Measurements from ENCODE around the gene ATP5PB. TPM values are rescaled to one million over a fixed set of nuclear protein-coding genes. Genes with fewer than 3 reads are reported as not detected.

The ATP5PB gene
- polyA plus RNA-seq, 1 donor from 2014 or later, result 597 TPM

DNA sequence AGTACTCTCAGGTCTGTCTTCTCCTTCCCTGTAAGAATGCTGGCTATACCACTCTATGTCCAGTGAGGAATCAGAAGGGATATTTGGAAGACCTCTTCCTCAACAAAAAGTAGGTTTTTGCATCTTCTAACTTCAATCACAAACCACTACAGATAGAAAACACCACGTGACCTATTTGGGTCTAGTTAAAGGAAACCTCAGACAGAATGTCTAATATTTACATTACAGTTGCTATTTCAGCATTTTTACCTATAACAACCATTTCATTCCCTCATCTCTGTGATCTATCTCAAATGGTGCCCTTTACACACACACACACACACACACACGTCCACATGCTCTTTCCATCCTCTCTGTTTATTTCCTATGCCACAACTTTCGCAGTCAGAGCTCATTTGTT, 62.1 kb downstream of the ATP5PB start:
- Histone ChIP-seq H2AFZ (ENCODE audit: low read depth, low read length) (no peak overlapping the region), H3K9me2 (ENCODE audit: insufficient read depth, low read length) (no peaks in the 10 kb centered on the region), H4K20me1 (ENCODE audit: insufficient read depth) (no peaks in the 10 kb centered on the region), H3K9ac (ENCODE audit: low read length) (no peak overlapping the region), H3K79me2 (replicated peaks; ENCODE audit: insufficient read depth, low read length) (no peaks in the 10 kb centered on the region), H3K27me3 (ENCODE audit: insufficient read depth, low read depth, low read length) (no peaks in the 10 kb centered on the region), H3K27ac (ENCODE audit: low read length) (no peak overlapping the region), H3K9me3 (ENCODE audit: low read length) (no peaks in the 10 kb centered on the region), H3K4me3 (ENCODE audit: low read length) (no peak overlapping the region), H3F3A (ENCODE audit: insufficient read depth, low read length, poor library complexity, severe bottlenecking) (no peaks in the 10 kb centered on the region), H3K4me2 (ENCODE audit: low read length) (no peak overlapping the region), H3K36me3 (ENCODE audit: insufficient read depth, low read length) (no peaks in the 10 kb centered on the region)
- TF ChIP-seq, protein P1, sequence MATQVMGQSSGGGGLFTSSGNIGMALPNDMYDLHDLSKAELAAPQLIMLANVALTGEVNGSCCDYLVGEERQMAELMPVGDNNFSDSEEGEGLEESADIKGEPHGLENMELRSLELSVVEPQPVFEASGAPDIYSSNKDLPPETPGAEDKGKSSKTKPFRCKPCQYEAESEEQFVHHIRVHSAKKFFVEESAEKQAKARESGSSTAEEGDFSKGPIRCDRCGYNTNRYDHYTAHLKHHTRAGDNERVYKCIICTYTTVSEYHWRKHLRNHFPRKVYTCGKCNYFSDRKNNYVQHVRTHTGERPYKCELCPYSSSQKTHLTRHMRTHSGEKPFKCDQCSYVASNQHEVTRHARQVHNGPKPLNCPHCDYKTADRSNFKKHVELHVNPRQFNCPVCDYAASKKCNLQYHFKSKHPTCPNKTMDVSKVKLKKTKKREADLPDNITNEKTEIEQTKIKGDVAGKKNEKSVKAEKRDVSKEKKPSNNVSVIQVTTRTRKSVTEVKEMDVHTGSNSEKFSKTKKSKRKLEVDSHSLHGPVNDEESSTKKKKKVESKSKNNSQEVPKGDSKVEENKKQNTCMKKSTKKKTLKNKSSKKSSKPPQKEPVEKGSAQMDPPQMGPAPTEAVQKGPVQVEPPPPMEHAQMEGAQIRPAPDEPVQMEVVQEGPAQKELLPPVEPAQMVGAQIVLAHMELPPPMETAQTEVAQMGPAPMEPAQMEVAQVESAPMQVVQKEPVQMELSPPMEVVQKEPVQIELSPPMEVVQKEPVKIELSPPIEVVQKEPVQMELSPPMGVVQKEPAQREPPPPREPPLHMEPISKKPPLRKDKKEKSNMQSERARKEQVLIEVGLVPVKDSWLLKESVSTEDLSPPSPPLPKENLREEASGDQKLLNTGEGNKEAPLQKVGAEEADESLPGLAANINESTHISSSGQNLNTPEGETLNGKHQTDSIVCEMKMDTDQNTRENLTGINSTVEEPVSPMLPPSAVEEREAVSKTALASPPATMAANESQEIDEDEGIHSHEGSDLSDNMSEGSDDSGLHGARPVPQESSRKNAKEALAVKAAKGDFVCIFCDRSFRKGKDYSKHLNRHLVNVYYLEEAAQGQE (IDR thresholded peaks at IDR 0.05; ENCODE audit: borderline replicate concordance), result no peak
- TF ChIP-seq EP300 (conservative IDR thresholded peaks at IDR 0.05; ENCODE audit: poor library complexity, severe bottlenecking) (no peak), POLR2AphosphoS5 (IDR thresholded peaks at IDR 0.05) (no peak)

Small RNA genes within 50 kb of the gene (small RNA-seq; reads per million reads assigned to genes)
- gene RF00019 (0 to 1.2 (median 0) reads per million in 3 experiments), gene RNU6-792P (0 to 2.4 (median 1.2) reads per million in 3 experiments)

Other genes with a start within 250 kb of the ATP5PB start
- gene DENND2D, start 248.8 kb upstream of the ATP5PB start, polyA plus RNA-seq, result not detected in 2 replicates
- not detected in 2 replicates for gene CHI3L2, start 221.8 kb upstream of the ATP5PB start, polyA plus RNA-seq
- gene CHIA, start 158.6 kb upstream of the ATP5PB start, polyA plus RNA-seq, result not detected in 2 replicates
- gene OVGP1, start 21.7 kb upstream of the ATP5PB start, polyA plus RNA-seq, result 7.4 and 19.9 TPM in 2 replicates
- 53.8 and 63.6 TPM in 2 replicates for gene WDR77, start 208 bp upstream of the ATP5PB start, polyA plus RNA-seq
- 1.3 and 2.1 TPM in 2 replicates for gene C1orf162, start 24.5 kb downstream of the ATP5PB start, polyA plus RNA-seq
- not detected in 2 replicates for gene ADORA3, start 54.2 kb downstream of the ATP5PB start, polyA plus RNA-seq
- gene TMIGD3, start 54.2 kb downstream of the ATP5PB start, polyA plus RNA-seq, result not detected in 2 replicates
- gene RAP1A, start 170.3 kb downstream of the ATP5PB start, polyA plus RNA-seq, result 24.9 and 28.7 TPM in 2 replicates